ENCODE measurements around the gene FUT7. TPM values are rescaled to one million over a fixed set of nuclear protein-coding genes. Genes with fewer than 3 reads are reported as not detected.
A peak's percentile ranks its signal among the peaks of the same experiment; 100 is the strongest.

The FUT7 gene
- total RNA-seq, 2 experiments from 2014 or later = 0.68 to 2.8 TPM

DNA sequence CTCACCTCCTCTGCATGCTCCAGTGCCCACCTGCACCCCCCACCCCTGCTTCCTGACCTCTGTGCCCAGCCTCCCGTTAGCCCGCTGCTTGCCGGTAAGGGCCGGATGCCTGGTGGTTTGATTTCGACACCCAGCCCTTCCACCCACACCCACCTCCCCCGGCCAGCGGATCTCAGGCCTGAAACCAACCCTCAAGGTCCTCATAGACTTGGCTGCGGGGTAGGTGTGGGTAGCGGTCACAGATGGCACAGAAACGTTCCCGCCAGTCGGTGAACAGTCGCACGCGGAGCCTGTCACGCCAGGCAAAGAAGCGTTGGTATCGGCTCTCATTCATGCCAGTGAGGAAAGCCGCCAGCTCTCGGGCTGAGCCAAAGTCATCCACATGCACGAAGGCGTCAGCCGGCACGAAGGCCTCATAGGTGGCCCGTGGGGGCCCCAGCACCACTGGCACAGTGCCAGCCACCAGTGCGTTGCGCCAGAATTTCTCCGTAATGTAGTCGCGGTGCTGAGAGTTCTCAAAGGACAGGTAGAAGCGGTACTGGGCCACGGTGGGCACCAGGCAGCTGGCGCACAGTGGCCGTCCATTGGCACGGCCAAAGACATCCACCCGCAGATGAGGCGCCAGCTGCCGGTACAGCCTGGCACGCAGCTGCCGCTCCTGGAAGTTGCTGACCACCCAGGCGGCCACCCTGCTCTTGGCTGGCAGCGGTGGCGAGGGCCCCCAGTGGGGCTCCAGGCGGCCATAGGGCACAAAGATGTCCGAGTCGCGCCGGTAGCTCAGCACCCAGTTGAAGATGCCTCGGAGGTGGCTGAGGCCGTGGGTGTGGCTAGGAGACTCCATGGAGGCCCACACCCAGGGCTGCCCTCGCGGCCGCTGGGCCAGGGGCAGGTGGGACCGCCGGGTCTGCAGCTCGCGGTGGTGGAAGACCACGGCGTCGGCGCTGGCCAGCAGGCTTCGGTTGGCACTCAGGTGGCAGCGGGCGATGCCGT is 1.1 kb downstream of the FUT7 start:
- DNase-seq = peak; percentile 73
- H3K27ac Mint-ChIP-seq = peak overlapping the region; percentile 70
- H3K4me1 Mint-ChIP-seq = peaks cover 60% of the 10 kb centered on the region
- H3K9me3 Mint-ChIP-seq (ENCODE audit: low read depth) = no peaks in the 10 kb centered on the region
- peak overlapping the region; percentile 56 for H3K4me3 Mint-ChIP-seq
- no peaks in the 10 kb centered on the region for H3K36me3 Mint-ChIP-seq
- CTCF ChIA-PET = interaction anchor here (0.7 to 11.9 kb wide), 17 partner anchors 11 to 243 kb away, joined by 3 to 234 read pairs (median 14); partner anchors contain the start of genes AJM1, C8G, CLIC3 and FBXW5
- ATAC-seq = no peak
- peaks cover 3% of the 10 kb centered on the region for H3K27me3 Mint-ChIP-seq

DNA sequence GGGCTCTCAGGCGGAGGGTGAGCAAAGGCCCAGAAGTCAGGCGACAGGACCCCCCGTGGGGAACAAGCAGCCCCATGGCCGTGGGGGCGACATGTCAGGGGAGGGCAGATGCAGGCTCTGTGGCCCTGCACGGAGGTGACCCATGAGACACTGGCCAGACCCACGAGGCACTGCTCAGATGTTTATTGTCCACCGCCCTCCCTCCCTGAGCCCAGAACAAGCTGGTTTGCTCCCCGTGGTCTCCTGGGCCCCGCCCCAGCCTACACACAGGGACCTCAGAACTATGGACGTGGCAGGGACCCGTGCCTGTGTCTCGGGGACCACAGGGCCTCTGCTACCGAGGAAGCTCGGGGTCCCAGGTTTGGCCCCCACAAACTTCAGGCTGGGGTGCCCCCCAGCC is 1.9 kb downstream of the FUT7 start:
- Mint-ChIP-seq H3K27me3 (peaks cover 3% of the 10 kb centered on the region), H3K4me1 (peaks cover 59% of the 10 kb centered on the region), H3K9me3 (ENCODE audit: low read depth) (no peaks in the 10 kb centered on the region), H3K27ac (peak overlapping the region; percentile 90), H3K36me3 (no peaks in the 10 kb centered on the region), H3K4me3 (peak overlapping the region; percentile 65)
- CTCF ChIA-PET = interaction anchor here (0.7 to 11.9 kb wide), 45 partner anchors 9 to 490 kb away, joined by 3 to 234 read pairs (median 7); partner anchors contain the start of genes AJM1, C8G, CLIC3 and FBXW5
- DNase-seq (no peak), ATAC-seq (no peak)

DNA sequence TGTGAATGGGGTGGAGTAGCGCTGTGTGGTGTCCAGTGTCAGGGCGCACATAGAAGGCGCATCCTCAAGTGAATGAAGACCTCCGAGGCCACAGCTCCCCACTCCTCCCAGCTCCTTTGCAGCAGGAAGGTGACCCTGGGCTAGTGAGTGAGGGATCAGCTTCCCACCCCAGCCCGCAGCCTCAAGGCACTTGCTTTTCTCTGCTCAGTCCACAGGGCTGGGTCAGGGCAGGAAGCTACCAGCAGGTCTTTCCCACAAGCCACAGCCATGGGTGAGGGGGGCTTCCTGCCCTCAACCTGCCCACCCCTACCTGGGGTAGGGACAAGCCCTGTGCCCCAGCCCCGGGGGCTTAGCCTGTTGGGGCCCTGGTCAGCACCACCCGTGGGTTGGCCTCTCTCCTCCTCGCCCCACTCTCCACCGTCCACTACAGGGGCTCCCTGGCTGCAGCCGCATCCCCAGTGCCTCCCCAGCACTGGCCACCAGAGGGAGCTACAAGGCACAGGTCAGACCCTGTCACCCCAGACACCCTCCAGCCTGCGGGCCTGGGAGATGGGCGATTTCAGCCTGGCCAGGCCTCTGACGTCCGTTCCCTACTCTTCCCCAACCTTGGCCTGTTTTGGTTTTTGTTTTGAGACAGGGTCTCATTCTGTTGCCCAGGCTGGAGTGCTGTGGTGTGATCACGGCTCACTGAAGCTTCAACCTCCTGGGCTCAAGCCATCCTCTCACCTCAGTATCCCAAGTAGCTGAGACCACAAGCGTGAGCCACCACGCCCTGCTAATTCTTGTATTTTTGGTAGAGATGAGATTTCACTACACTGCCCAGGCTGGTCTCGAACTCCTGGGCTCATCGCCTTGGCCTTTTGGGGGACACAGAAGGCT is 2.6 kb downstream of the FUT7 start:
- ATAC-seq (peak; percentile 53), DNase-seq (peak; percentile 85)
- peak overlapping the region; percentile 90 for H3K27ac Mint-ChIP-seq
- peaks cover 55% of the 10 kb centered on the region for H3K4me1 Mint-ChIP-seq
- CTCF ChIA-PET = interaction anchor here (0.7 to 11.9 kb wide), 51 partner anchors 7 to 490 kb away, joined by 3 to 234 read pairs (median 6); partner anchors contain the start of genes AJM1, C8G, CLIC3 and FBXW5
- H3K4me3 Mint-ChIP-seq = peak overlapping the region; percentile 65
- peaks cover 3% of the 10 kb centered on the region for H3K27me3 Mint-ChIP-seq
- H3K36me3 Mint-ChIP-seq = no peaks in the 10 kb centered on the region
- H3K9me3 Mint-ChIP-seq (ENCODE audit: low read depth) = no peaks in the 10 kb centered on the region

DNA sequence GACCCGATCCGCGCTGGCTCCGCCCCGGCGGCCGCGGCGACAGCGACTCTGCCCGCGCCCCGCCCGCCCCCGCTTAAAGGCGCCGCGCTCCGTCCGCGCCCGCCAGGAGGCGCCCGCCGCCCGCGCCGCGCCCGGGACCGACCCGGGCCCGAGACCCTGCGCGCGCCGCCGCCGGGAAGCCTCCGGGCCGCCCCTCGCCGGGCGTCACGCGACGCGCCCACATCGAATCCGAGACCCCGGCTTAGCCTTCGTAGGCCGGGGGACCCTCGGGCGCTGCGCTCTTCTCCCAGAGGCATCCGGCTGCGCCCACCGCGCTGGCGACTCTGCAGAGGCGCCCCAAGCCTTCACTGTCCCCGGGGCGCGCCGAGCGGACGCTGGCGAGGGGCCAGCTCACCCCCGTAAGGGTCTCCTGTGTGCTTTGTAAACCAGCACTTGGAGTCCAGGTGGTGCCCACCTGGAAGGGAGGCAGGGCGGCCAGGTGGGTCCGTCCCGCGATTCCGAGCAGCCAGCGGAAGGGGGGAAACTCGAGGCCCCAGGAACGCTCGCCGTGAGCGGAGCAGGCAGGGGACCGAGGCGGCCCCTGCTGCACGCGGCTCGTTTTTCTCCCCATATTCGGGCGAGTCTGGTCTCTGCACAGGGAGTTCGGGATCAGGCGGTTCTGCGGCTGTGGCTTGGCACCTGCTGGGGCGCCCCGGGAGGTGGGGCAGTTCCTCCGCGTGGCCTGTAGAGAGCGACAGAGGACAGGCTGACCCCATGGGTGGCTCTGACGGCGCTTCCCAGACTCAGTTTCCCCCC is 3.4 kb downstream of the FUT7 start:
- no peaks in the 10 kb centered on the region for H3K9me3 Mint-ChIP-seq (ENCODE audit: low read depth)
- H3K4me3 Mint-ChIP-seq = peak overlapping the region; percentile 65
- H3K27me3 Mint-ChIP-seq = peaks cover 3% of the 10 kb centered on the region
- peak; percentile 74 for ATAC-seq
- peaks cover 57% of the 10 kb centered on the region for H3K4me1 Mint-ChIP-seq
- CTCF ChIA-PET = interaction anchor here (0.9 to 11.9 kb wide), 43 partner anchors 8 to 300 kb away, joined by 3 to 234 read pairs (median 7); partner anchors contain the start of genes AJM1, C8G, CLIC3 and FBXW5
- H3K36me3 Mint-ChIP-seq = no peaks in the 10 kb centered on the region
- DNase-seq = peak; percentile 80
- peak overlapping the region; percentile 90 for H3K27ac Mint-ChIP-seq

DNA sequence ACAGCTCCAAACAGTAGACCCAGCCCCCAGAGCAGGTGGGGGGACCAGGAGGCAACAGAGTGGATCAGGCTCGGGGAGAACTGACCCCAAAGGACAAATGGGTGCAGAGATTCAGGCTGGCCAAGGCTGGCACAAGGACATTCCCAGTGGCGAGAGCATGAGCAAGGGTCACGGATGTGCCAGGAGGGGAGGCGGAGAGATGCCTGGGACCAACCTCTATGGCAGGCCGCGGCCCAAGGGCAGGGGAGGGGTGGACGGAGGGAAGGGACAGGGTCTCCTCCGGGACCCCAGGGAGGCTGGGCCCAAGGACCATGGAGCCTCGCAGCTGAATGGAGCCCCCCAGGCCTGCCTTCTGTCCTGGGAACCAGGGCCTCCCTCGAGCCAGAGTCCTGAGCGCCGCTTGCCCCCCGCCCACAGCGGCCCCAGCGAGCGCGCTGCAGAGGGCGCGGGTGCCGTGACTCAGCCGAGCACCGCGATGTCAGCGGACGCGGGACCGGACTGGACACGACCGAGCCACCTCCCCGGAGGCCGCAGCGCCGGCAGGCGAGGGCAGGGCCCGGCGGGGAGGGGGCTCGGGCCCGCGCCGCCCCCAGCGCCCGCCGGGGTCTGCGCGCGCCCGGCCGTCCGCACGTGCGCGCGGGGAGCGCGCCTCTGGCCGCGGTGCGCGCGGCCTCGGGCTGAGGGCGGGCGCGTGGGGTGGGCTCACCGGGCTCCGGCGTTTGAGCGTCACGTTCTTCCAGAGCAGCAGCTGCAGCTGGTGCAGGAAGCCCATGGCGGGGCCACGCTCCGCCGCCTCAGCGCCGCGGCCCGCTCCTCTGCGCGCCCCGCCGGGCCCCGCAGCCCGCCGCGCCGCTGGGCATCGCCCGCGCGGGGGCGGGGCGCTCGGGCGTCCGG is 4.3 kb downstream of the FUT7 start, which contains the start of gene ABCA2:
Gene ABCA2, minus strand, starts transcription at position 869 of the 894 bp plus-strand sequence. Its CDS starts 97 bp downstream, at position 772.
- DNase-seq (no peak), ATAC-seq (no peak)
- H3K4me1 Mint-ChIP-seq = peaks cover 52% of the 10 kb centered on the region
- no peaks in the 10 kb centered on the region for H3K36me3 Mint-ChIP-seq
- peak within 1 kb of the TSS; percentile 90 for H3K27ac Mint-ChIP-seq
- peaks cover 3% of the 10 kb centered on the region for H3K27me3 Mint-ChIP-seq
- peak within 1 kb of the TSS; percentile 72 for H3K4me3 Mint-ChIP-seq
- H3K9me3 Mint-ChIP-seq (ENCODE audit: low read depth) = no peaks in the 10 kb centered on the region
- CTCF ChIA-PET = interaction anchor here (1.2 to 11.9 kb wide), 18 partner anchors 8 to 242 kb away, joined by 4 to 234 read pairs (median 14); partner anchors contain the start of genes AJM1, C8G, CLIC3 and FBXW5

DNA sequence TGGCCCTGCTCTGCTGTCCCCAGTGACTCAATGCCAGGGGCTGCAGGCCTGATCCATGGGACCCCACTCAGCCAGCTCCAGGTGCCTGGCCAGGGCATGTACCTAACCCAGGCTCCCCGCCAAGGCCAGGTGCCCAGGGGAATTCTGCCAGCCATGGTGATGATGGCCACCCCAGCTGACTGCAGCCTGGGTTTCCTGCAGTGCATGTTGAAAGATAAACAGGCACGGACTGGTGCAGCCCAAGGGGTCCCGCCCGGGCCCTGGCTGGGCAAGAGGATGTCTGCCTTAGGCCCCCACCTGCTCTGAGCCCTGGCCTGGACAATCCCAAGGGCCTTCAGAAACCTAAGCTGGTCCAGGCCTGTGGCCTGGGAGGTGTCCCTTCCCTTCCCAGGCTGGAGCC is 5.1 kb downstream of the FUT7 start:
- Mint-ChIP-seq H3K4me1 (peaks cover 48% of the 10 kb centered on the region), H3K27me3 (peaks cover 3% of the 10 kb centered on the region), H3K9me3 (ENCODE audit: low read depth) (no peaks in the 10 kb centered on the region), H3K27ac (no peak overlapping the region), H3K4me3 (peak overlapping the region; percentile 72), H3K36me3 (no peaks in the 10 kb centered on the region)
- CTCF ChIA-PET = interaction anchor here (1.5 to 11.9 kb wide), 6 partner anchors 9 to 82 kb away, joined by 3 to 234 read pairs (median 46); partner anchors contain the start of genes C8G, CLIC3, FBXW5 and NPDC1
- DNase-seq (no peak), ATAC-seq (no peak)

DNA sequence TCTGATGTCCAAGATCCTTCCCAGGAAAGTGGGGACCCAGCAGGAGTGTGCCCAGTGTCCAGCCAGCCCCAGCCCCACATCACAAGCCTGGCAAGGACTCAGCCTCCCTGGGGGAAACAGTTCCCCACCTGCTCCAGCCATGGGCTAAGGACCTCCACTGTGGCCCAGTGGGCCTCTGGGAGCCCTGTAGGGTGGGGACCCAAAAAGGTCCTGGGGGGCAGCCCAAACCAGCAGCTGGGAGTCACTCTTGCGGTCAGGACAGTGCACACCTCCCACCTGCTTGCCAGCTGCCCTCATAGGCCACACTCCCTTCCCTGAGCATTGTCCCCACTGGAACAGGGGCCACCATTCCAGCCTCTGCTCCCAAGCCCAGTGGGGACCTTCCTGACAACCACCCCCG is 5.5 kb downstream of the FUT7 start:
- H3K4me1 Mint-ChIP-seq = peaks cover 45% of the 10 kb centered on the region
- DNase-seq = no peak
- CTCF ChIA-PET = interaction anchor here (1.5 to 11.9 kb wide), 6 partner anchors 10 to 81 kb away, joined by 3 to 234 read pairs (median 46); partner anchors contain the start of genes C8G, CLIC3, FBXW5 and NPDC1
- H3K27me3 Mint-ChIP-seq = peaks cover 3% of the 10 kb centered on the region
- no peak overlapping the region for H3K4me3 Mint-ChIP-seq
- H3K9me3 Mint-ChIP-seq (ENCODE audit: low read depth) = no peaks in the 10 kb centered on the region
- H3K27ac Mint-ChIP-seq = no peak overlapping the region
- ATAC-seq = no peak
- H3K36me3 Mint-ChIP-seq = no peaks in the 10 kb centered on the region

DNA sequence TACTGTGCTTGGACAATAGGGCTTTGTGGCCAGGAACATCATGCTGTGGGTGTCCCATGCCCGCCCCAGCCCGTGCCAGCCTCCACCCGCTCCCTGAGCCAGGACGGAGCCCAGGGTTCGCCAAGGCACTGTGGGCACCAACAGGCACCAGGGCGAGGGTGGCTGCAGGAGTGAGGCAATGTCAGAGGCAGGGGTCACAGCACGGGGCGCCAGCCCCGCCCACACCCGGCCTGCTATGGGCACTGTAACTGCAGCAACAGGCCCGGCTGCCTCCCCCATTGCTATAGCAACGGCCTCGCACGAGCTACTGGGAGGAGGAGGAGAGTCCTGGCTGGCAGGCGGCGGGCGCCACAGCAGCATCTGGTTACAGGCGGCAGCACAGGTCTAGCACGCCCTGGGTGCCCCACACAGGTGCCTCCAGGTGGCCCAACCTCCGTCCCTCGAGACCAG is 6.3 kb downstream of the FUT7 start:
- H3K27ac Mint-ChIP-seq = no peak overlapping the region
- H3K4me1 Mint-ChIP-seq = peaks cover 39% of the 10 kb centered on the region
- peaks cover 3% of the 10 kb centered on the region for H3K27me3 Mint-ChIP-seq

DNA sequence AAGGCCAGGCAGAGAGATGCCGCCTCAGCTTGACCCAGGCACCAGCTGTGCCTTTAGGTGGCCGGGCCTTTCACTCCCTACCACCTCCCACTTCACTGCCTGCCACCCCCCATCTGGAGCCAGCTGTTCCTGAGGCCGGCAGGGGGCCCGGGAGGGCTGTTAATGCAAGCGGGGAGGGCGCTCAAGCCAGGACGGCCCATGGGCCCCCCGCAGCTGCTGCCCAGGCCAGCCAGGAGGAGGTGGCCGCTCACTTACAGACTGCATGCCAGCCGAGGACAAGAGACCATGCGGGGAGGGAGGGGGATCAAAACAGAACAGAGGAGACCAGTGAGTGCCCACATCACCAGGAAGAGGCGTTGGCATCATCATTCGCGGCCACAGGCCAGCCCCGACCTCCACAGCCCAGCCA is 8.3 kb downstream of the FUT7 start:
- Mint-ChIP-seq H3K27me3 (peaks cover 3% of the 10 kb centered on the region), H3K4me1 (peaks cover 21% of the 10 kb centered on the region), H3K36me3 (no peaks in the 10 kb centered on the region), H3K9me3 (ENCODE audit: low read depth) (no peaks in the 10 kb centered on the region), H3K27ac (no peak overlapping the region), H3K4me3 (no peak overlapping the region)
- DNase-seq = no peak
- ATAC-seq = no peak
- CTCF ChIA-PET = interaction anchor here (9.7 to 10.2 kb wide), 2 partner anchors 12 to 44 kb away, joined by 79 to 98 read pairs; partner anchors contain the start of gene SAPCD2

More for the DNA sequence above, 6.3 kb downstream of the FUT7 start:
- no peak for ATAC-seq
- Mint-ChIP-seq H3K36me3 (no peaks in the 10 kb centered on the region), H3K4me3 (no peak overlapping the region), H3K9me3 (ENCODE audit: low read depth) (no peaks in the 10 kb centered on the region)
- CTCF ChIA-PET = interaction anchor here (0.8 to 11.9 kb wide), 8 partner anchors 10 to 81 kb away, joined by 3 to 234 read pairs (median 10); partner anchors contain the start of genes C8G, CLIC3, FBXW5 and NPDC1
- no peak for DNase-seq

DNA sequence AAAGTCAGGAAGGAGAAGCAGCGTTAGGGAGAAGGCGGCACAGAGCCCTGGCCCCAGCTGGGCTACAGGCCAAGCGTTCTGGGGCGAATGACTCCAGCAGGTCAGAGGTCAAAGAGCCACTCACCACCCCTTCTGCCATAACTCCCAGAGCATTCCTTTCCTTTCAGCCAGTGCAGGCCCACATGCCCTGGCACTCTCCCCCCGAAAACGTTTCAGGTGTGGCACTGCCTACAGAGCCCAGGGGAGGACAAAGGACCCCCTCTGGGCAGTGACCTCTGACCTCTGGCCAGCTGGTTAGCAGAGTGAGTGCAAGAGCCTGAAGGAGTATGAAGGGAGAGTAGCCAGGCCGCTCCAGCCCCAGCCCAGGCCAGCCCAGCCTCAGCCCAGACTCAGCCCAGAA is 8.7 kb downstream of the FUT7 start:
- H3K4me3 Mint-ChIP-seq = no peak overlapping the region
- peaks cover 3% of the 10 kb centered on the region for H3K27me3 Mint-ChIP-seq
- ATAC-seq (no peak), DNase-seq (no peak)
- peaks cover 20% of the 10 kb centered on the region for H3K4me1 Mint-ChIP-seq
- no peaks in the 10 kb centered on the region for H3K9me3 Mint-ChIP-seq (ENCODE audit: low read depth)
- CTCF ChIA-PET = interaction anchor here (1.4 to 10.2 kb wide), 3 partner anchors 13 to 47 kb away, joined by 4 to 98 read pairs (median 79); partner anchors contain the start of gene SAPCD2
- H3K27ac Mint-ChIP-seq = no peak overlapping the region
- H3K36me3 Mint-ChIP-seq = no peaks in the 10 kb centered on the region

DNA sequence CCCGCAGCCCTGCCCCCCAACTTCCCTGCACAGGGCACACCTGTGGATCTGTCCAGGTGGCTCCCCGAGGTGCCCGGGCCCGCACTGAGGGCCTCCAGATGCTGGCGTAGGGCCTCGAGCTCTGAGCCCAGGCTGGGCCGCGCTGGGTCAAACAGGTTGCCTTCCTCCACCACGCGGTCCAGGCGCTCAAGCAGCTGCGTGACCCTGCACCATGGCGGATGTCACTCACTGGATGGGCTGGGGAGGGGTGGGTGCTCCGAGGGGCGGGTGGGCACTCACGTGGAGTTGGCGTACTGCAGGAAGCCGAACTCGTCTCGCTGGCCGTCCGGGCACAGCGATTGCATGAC is 9.3 kb downstream of the FUT7 start:
- no peak for ATAC-seq
- H3K27me3 Mint-ChIP-seq = peaks cover 3% of the 10 kb centered on the region
- CTCF ChIA-PET = interaction anchor here (0.6 to 10.2 kb wide), 5 partner anchors 13 to 214 kb away, joined by 3 to 98 read pairs (median 4); partner anchors contain the start of gene SAPCD2

More for the DNA sequence above, 9.3 kb downstream of the FUT7 start:
- peaks cover 20% of the 10 kb centered on the region for H3K4me1 Mint-ChIP-seq
- H3K36me3 Mint-ChIP-seq = no peaks in the 10 kb centered on the region
- H3K4me3 Mint-ChIP-seq = no peak overlapping the region
- no peak overlapping the region for H3K27ac Mint-ChIP-seq
- H3K9me3 Mint-ChIP-seq (ENCODE audit: low read depth) = no peaks in the 10 kb centered on the region
- no peak for DNase-seq
